ENCODE data around the gene RICTOR. TPM values are rescaled to one million over a fixed set of nuclear protein-coding genes. Genes with fewer than 3 reads are reported as not detected.

Gene RICTOR
- polyA plus RNA-seq, 3 donors = 3.5 to 12.8 (median 7.0) TPM

DNA sequence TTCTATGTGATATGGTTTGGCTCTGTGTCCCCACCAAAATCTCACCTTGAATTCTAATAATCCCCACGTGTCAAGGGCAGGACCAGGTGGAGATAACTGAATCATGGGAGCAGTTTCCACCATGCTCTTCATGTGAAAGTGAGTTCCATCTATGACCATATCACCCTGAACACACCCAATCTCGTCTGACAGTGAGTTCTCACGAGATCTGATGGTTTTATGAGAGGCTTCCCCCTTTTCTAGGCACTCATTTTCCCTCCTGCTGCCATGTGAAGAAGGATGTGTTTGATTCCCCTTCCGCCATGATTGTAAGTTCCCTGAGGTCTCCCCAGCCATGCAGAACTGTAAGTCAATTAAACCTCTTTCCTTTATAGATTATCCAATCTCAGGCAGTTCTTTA, 64.2 kb downstream of the RICTOR start:
- no peak for TF ChIP-seq CTCF (IDR thresholded peaks at IDR 0.05)
- intact Hi-C loops (cut with micrococcal nuclease) = no loop called here
- DNase-seq = no peak
- peaks cover 0 to 30% of the 10 kb centered on the region in 2 donors for H3K36me3 ChIP-seq (replicated peaks in 1 of 2; ENCODE audit: control insufficient read depth in 1 of 2, insufficient read depth in 2 of 2, low read length in 2 of 2)
- Mint-ChIP-seq H3K4me1 (peaks cover 5% of the 10 kb centered on the region), H3K36me3 (peaks cover 30 to 34% of the 10 kb centered on the region in 2 donors), H3K9me3 (peaks cover 11 to 22% (median 18%) of the 10 kb centered on the region in 7 donors), H3K27me3 (ENCODE audit: low read depth in 3 of 3) (peaks cover 0 to 2% (median 0%) of the 10 kb centered on the region in 3 donors), H3K4me3 (no peak overlapping the region), H3K27ac (peak overlapping the region in 2 of 7 donors; percentile 21 to 57)
- H3K4me3 ChIP-seq (replicated peaks in 1 of 3; ENCODE audit: low read depth in 2 of 3, low read length in 3 of 3) = no peak overlapping the region
- no peaks in the 10 kb centered on the region for H3K27me3 ChIP-seq (ENCODE audit: control insufficient read depth in 2 of 2, insufficient read depth in 2 of 2, low read length in 2 of 2)
- no peak overlapping the region for H3K4me2 ChIP-seq (replicated peaks; ENCODE audit: extremely low read depth, low read length, poor library complexity, severe bottlenecking)
- H4K20me1 ChIP-seq (ENCODE audit: insufficient read depth, low read length) = peaks cover 10% of the 10 kb centered on the region
- H2AFZ ChIP-seq (ENCODE audit: insufficient read depth, low read depth, low read length, poor library complexity, severe bottlenecking) = no peak overlapping the region
- H3K9me3 ChIP-seq (replicated peaks in 1 of 2; ENCODE audit: control insufficient read depth in 1 of 2, insufficient read depth in 1 of 2, low read length in 2 of 2) = peaks cover 13 to 22% of the 10 kb centered on the region in 2 donors
- no peaks in the 10 kb centered on the region for H3K4me1 ChIP-seq (ENCODE audit: control insufficient read depth in 1 of 2, insufficient read depth in 2 of 2, low read length in 2 of 2)
- no CpG with 5 or more reads among the region's 4 CpGs for WGBS (ENCODE audit: insufficient coverage)
- no peak overlapping the region for H3K27ac ChIP-seq (ENCODE audit: low read depth in 1 of 2, low read length in 2 of 2)
- H3K79me2 ChIP-seq (ENCODE audit: insufficient read depth, low read length) = no peaks in the 10 kb centered on the region
- H3K9ac ChIP-seq (ENCODE audit: insufficient read depth, low read length, poor library complexity, severe bottlenecking) = no peak overlapping the region

GRCh38 chr5:39009280-39009679, 64.9 kb downstream of the RICTOR start:
- H3K4me3 ChIP-seq (replicated peaks in 1 of 3; ENCODE audit: low read depth in 2 of 3, low read length in 3 of 3) = no peak overlapping the region
- peaks cover 0 to 2% (median 0%) of the 10 kb centered on the region in 3 donors for H3K27me3 Mint-ChIP-seq (ENCODE audit: low read depth in 3 of 3)
- intact Hi-C loops (cut with micrococcal nuclease) = no loop called here
- peaks cover 0 to 30% of the 10 kb centered on the region in 2 donors for H3K36me3 ChIP-seq (replicated peaks in 1 of 2; ENCODE audit: control insufficient read depth in 1 of 2, insufficient read depth in 2 of 2, low read length in 2 of 2)
- WGBS (ENCODE audit: insufficient coverage) = no CpG with 5 or more reads among the region's 1 CpG
- H3K4me1 ChIP-seq (ENCODE audit: control insufficient read depth in 1 of 2, insufficient read depth in 2 of 2, low read length in 2 of 2) = no peaks in the 10 kb centered on the region
- H4K20me1 ChIP-seq (ENCODE audit: insufficient read depth, low read length) = peaks cover 4% of the 10 kb centered on the region
- no peak overlapping the region for H3K27ac Mint-ChIP-seq
- H3K4me1 Mint-ChIP-seq = peaks cover 5% of the 10 kb centered on the region
- no peaks in the 10 kb centered on the region for H3K79me2 ChIP-seq (ENCODE audit: insufficient read depth, low read length)
- peaks cover 13 to 22% of the 10 kb centered on the region in 2 donors for H3K9me3 ChIP-seq (replicated peaks in 1 of 2; ENCODE audit: control insufficient read depth in 1 of 2, insufficient read depth in 1 of 2, low read length in 2 of 2)
- H3K4me3 Mint-ChIP-seq = no peak overlapping the region
- no peak overlapping the region for H2AFZ ChIP-seq (ENCODE audit: insufficient read depth, low read depth, low read length, poor library complexity, severe bottlenecking)
- H3K9ac ChIP-seq (ENCODE audit: insufficient read depth, low read length, poor library complexity, severe bottlenecking) = no peak overlapping the region
- H3K4me2 ChIP-seq (replicated peaks; ENCODE audit: extremely low read depth, low read length, poor library complexity, severe bottlenecking) = no peak overlapping the region
- no peak for DNase-seq
- H3K27me3 ChIP-seq (ENCODE audit: control insufficient read depth in 2 of 2, insufficient read depth in 2 of 2, low read length in 2 of 2) = no peaks in the 10 kb centered on the region
- H3K9me3 Mint-ChIP-seq = peaks cover 11 to 22% (median 18%) of the 10 kb centered on the region in 7 donors
- TF ChIP-seq CTCF (IDR thresholded peaks at IDR 0.05) = no peak
- peaks cover 31 to 35% of the 10 kb centered on the region in 2 donors for H3K36me3 Mint-ChIP-seq
- H3K27ac ChIP-seq (ENCODE audit: low read depth in 1 of 2, low read length in 2 of 2) = no peak overlapping the region

All from CD14-positive monocyte (primary cell).